Smooth muscle cell (in vitro differentiated cells): ENCODE data around the gene TMEM37. TPM values are rescaled to one million over a fixed set of nuclear protein-coding genes. Genes with fewer than 3 reads are reported as not detected.

Experiments
- DNase-seq: peaks from one replicate; lab custom pipeline; 2025; ENCODE audit not compliant: unreplicated experiment; lab: John Stamatoyannopoulos, UW
- H2AFZ ChIP-seq: fragments of 200-600 bp; sonication (generic); 2 replicates; pipeline ENCODE4 v1.6.0; 2016; ENCODE audit warnings: antibody characterized with exemption, low read depth, mild to moderate bottlenecking
- H3F3A ChIP-seq: fragments of 200-600 bp; sonication (generic); 2 replicates; pipeline ENCODE4 v1.6.0; 2017; ENCODE audit warnings: antibody characterized with exemption, low read depth
- H3K27ac ChIP-seq: fragments of 200-600 bp; sonication (generic); 2 replicates; pipeline ENCODE4 v1.5.1; 2016; ENCODE audit warnings: low read depth, mild to moderate bottlenecking
- H3K27me3 ChIP-seq: fragments of 200-600 bp; sonication (generic); 2 replicates; pipeline ENCODE4 v1.6.1; 2016; ENCODE audit warnings: low read depth, mild to moderate bottlenecking
- H3K36me3 ChIP-seq: fragments of 200-600 bp; sonication (generic); 2 replicates; pipeline ENCODE4 v1.5.1; 2016; ENCODE audit warnings: low read depth
- H3K4me1 ChIP-seq: fragments of 200-600 bp; sonication (generic); 2 replicates; pipeline ENCODE4 v1.5.1; 2016; ENCODE audit warnings: low read depth
- H3K4me2 ChIP-seq: fragments of 200-600 bp; sonication (generic); 2 replicates; pipeline ENCODE4 v1.6.0; 2016; ENCODE audit warnings: mild to moderate bottlenecking
- H3K4me3 ChIP-seq: fragments of 200-600 bp; sonication (generic); 2 replicates; pipeline ENCODE4 v1.5.1; 2016; ENCODE audit warnings: mild to moderate bottlenecking
- H3K79me2 ChIP-seq: fragments of 200-600 bp; sonication (generic); 2 replicates; pipeline ENCODE4 v1.6.0; 2016; ENCODE audit warnings: low read depth, mild to moderate bottlenecking
- H3K9ac ChIP-seq: fragments of 200-600 bp; sonication (generic); 2 replicates; pipeline ENCODE4 v1.6.0; 2016; ENCODE audit warnings: low read depth
- H3K9me3 ChIP-seq: fragments of 200-600 bp; sonication (generic); replicated peaks from 2 replicates; pipeline ENCODE4 v1.5.1; 2016; ENCODE audit warnings: low read depth
- H4K20me1 ChIP-seq: fragments of 200-600 bp; sonication (generic); 2 replicates; pipeline ENCODE4 v1.6.0; 2016; ENCODE audit warnings: low read depth
- WGBS: methylation state at CpG from one replicate; pipeline ENCODE4 v1.1.7; 2016; ENCODE audit warnings: low lambda C conversion rate; 5-methylcytosine and 5-hydroxymethylcytosine counted together
- polyA plus RNA-seq: library from polyadenylated mRNA; unstranded; fragments of >200 nt; fragmentation: Nextera tagmentation; extraction: Ambion mirVana; gene quantifications from 2 replicates; pipeline ENCODE4 v1.2.1, GENCODE V29; 2016
- total RNA-seq: library from RNA; depleted of rRNA; stranded (reverse); fragments of >200 nt; gene quantifications from 2 replicates; pipeline ENCODE4 v1.2.3, GENCODE V29; 2014
- TF ChIP-seq, protein P1 (sequence below): fragments of 200-600 bp; sonication (generic); IDR thresholded peaks from 2 replicates; pipeline ENCODE4 v1.5.1; 2017; ENCODE audit warnings: borderline replicate concordance, mild to moderate bottlenecking, antibody characterized with exemption; ENCODE audit not compliant: insufficient read depth, poor library complexity, severe bottlenecking

The TMEM37 gene
- total and polyA plus RNA-seq, 2 experiments from 2014 or later, result 0.90 to 2.4 TPM

DNA sequence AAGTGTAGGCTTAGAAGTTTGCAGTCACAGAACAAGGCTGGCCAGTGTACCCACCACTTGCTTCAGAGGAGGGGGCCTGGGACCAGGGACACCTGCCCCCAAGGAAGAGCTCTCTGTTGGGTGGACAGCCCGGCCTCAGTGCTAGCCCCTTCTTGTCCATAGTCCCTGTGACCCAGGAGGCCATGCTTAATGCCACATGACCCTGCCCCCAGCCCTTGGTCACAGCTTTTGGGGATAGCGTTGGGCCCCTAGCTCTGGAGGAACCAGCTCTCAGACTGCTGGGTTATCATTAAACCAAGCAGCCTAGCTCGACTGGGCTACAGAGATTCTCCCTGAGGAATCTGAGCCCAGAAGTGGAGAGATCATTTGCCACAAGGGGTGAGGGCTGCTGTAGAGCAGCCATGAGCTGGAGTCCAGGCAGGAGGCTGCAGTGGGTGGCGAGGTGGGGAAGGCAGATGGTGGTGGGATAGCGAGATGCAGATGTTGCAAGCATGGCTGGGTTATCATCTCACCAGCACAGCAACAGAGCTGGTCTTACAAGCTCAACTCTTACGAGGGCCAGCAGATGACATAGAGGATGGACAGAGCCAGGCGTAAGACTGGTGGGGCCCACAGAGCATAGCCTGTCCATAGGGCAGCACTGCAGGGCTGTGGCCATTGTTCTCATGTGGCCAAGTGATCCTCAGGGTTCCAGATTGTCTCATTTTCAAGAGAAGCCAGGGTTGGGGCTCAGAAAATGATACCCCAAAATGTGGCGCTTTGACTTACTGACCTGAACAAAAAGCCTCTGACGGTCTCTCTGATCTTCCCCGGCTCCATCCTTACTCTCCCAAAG lies 7.2 kb upstream of the TMEM37 start:
- no peak overlapping the region for H3K9ac ChIP-seq

DNA sequence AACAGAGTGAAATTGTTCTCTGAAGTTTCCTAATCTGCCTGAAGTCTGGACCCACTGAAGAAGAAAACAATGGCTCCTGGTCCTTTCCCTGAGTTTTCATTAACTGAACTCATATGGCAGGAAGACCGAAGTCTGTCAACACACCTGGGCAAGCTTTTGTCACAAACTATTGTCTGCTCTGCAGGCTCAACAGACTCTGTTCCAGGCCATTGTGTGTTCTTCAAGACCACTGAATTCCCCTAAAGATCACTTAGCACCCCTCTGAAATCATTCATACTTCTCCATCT lies 6.6 kb upstream of the TMEM37 start:
- Histone ChIP-seq H3K4me3 (no peak overlapping the region), H3K27ac (no peak overlapping the region), H2AFZ (no peak overlapping the region), H3K4me2 (no peak overlapping the region), H3K9ac (no peak overlapping the region), H3K79me2 (no peaks in the 10 kb centered on the region), H3K4me1 (no peaks in the 10 kb centered on the region), H3K9me3 (no peaks in the 10 kb centered on the region), H3F3A (no peaks in the 10 kb centered on the region), H4K20me1 (no peaks in the 10 kb centered on the region), H3K27me3 (no peaks in the 10 kb centered on the region), H3K36me3 (no peaks in the 10 kb centered on the region)
- TF ChIP-seq, protein P1, sequence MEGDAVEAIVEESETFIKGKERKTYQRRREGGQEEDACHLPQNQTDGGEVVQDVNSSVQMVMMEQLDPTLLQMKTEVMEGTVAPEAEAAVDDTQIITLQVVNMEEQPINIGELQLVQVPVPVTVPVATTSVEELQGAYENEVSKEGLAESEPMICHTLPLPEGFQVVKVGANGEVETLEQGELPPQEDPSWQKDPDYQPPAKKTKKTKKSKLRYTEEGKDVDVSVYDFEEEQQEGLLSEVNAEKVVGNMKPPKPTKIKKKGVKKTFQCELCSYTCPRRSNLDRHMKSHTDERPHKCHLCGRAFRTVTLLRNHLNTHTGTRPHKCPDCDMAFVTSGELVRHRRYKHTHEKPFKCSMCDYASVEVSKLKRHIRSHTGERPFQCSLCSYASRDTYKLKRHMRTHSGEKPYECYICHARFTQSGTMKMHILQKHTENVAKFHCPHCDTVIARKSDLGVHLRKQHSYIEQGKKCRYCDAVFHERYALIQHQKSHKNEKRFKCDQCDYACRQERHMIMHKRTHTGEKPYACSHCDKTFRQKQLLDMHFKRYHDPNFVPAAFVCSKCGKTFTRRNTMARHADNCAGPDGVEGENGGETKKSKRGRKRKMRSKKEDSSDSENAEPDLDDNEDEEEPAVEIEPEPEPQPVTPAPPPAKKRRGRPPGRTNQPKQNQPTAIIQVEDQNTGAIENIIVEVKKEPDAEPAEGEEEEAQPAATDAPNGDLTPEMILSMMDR, result no peak
- DNase-seq, result no peak
- 100% methylated on average over 1 of the region's 1 CpG for WGBS

More for the DNA sequence above, 7.2 kb upstream of the TMEM37 start:
- H3K79me2 ChIP-seq, result no peaks in the 10 kb centered on the region
- H3K36me3 ChIP-seq, result no peaks in the 10 kb centered on the region
- H3K4me2 ChIP-seq, result no peak overlapping the region
- no peak overlapping the region for H3K4me3 ChIP-seq
- no peak for DNase-seq
- H3K27me3 ChIP-seq, result no peaks in the 10 kb centered on the region
- TF ChIP-seq, protein P1, result no peak
- no peaks in the 10 kb centered on the region for H4K20me1 ChIP-seq
- H3K4me1 ChIP-seq, result no peaks in the 10 kb centered on the region
- H3K27ac ChIP-seq, result no peak overlapping the region
- no peak overlapping the region for H2AFZ ChIP-seq
- no peaks in the 10 kb centered on the region for H3F3A ChIP-seq
- whole genome bisulfite sequencing, result 86% methylated on average over 10 of the region's 10 CpGs
- H3K9me3 ChIP-seq, result no peaks in the 10 kb centered on the region

DNA sequence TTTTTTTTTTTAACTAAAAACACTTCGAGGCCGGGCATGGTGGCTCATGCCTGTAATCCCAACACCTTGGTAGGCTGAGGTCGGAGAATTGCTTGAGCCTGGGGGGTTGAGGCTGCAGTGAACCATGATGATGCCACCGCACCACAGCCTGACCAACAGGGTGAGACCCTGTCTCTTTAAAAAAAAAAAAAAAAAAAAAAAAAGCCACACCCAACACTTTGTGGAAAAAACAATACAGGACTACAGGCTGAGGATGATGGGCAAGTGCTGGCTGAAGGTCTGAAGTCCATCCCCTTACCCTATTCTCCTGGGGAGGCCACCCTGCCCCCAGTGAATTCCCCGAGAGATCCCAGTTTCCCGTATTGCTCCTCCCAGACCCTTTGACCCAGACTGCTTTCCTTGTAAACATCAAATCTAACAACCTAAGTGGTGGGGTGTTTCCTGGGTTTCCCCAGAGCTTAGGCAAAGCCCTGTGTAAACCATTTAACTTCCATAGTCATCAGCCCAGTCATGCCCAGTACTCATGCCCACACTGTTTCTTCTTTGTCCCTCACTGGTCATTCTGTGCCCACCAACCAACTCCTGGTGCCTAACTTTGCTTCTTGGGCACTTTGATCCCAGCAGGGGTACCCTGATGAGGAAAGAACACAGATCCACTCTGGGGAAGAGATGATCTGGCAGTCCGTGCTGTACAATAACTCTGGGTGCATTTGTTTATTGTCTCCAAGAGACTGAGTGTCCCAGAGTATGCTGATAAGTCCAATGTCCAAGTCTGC lies 5.8 kb upstream of the TMEM37 start:
- Histone ChIP-seq H3K9ac (no peak overlapping the region), H3K27me3 (no peaks in the 10 kb centered on the region), H3K36me3 (no peaks in the 10 kb centered on the region), H3K9me3 (no peaks in the 10 kb centered on the region), H3K4me1 (no peaks in the 10 kb centered on the region), H4K20me1 (no peaks in the 10 kb centered on the region), H2AFZ (no peak overlapping the region), H3F3A (peaks cover 4% of the 10 kb centered on the region), H3K27ac (no peak overlapping the region), H3K4me3 (no peak overlapping the region), H3K4me2 (no peak overlapping the region), H3K79me2 (no peaks in the 10 kb centered on the region)
- TF ChIP-seq, protein P1, result no peak
- WGBS, result 74% methylated on average over 7 of the region's 7 CpGs
- no peak for DNase-seq
